Adrenal gland (tissue), 12 donors: ENCODE results near the gene NAA10. TPM values are rescaled to one million over a fixed set of nuclear protein-coding genes. Genes with fewer than 3 reads are reported as not detected.

Experiments used
- DNase-seq, 7 donors: peaks; one replicate each; pipeline ENCODE4 v3.0.0-alpha.2; 2019 to 2020
- H3K27ac ChIP-seq, 5 donors: fragments of 200-600 bp; sonication (generic) in 4 of 5; 1 replicate in 3 of 5; 2 replicates in 2 of 5; pipeline versions ENCODE4 v1.5.1 to v1.8.0; 2016 to 2020; ENCODE audit warnings: mild to moderate bottlenecking in 1 of 5
- H3K27me3 ChIP-seq: fragments of 200-600 bp; 2 replicates; pipeline ENCODE4 v1.8.0; 2021
- H3K36me3 ChIP-seq, 2 donors: fragments of 200-600 bp; replicated peaks in 1 of 2; 1 replicate in 1 of 2; 2 replicates in 1 of 2; pipeline versions ENCODE4 v1.5.1 to v1.8.0; 2018 to 2022
- H3K4me1 ChIP-seq, 2 donors: fragments of 200-600 bp; replicated peaks in 1 of 2; 1 replicate in 1 of 2; 2 replicates in 1 of 2; pipeline versions ENCODE4 v1.5.1 to v1.8.0; 2018 to 2021
- H3K4me3 ChIP-seq, 4 donors: fragments of 200-600 bp; sonication (generic) in 3 of 4; one replicate each; pipeline ENCODE4 v1.5.1; 2016 to 2018
- H3K9me3 ChIP-seq, 3 donors: fragments of 200-600 bp; sonication (generic) in 1 of 3; replicated peaks in 1 of 3; 1 replicate in 2 of 3; 2 replicates in 1 of 3; pipeline versions ENCODE4 v1.5.1 to v1.8.0; 2016 to 2021
- CTCF ChIP-seq, 6 experiments: fragments of 450-650 bp in 4 of 6; fragments of 200-600 bp in 2 of 6; sonication (generic) in 1 of 6; IDR thresholded peaks; 1 replicate in 5 of 6; 2 replicates in 1 of 6; pipeline versions ENCODE4 v1.5.1 to v1.8.0; 2016 to 2021; ENCODE audit warnings: antibody characterized with exemption in 6 of 6, mild to moderate bottlenecking in 2 of 6, moderate library complexity in 1 of 6
- POLR2A ChIP-seq, 2 donors: fragments of 450-650 bp; IDR thresholded peaks; one replicate each; pipeline ENCODE4 v1.6.1; 2017; ENCODE audit warnings: antibody characterized with exemption in 2 of 2, mild to moderate bottlenecking in 2 of 2, moderate library complexity in 1 of 2
- WGBS, 4 donors: extraction: QIAGEN DNeasy Blood & Tissue Kit in 2 of 4; methylation state at CpG; one replicate each; pipeline versions ENCODE4 v1.1.5 to v1.1.7; 2013 to 2017; 5-methylcytosine and 5-hydroxymethylcytosine counted together
- intact Hi-C, 2 donors: fragments of 100-400 bp; cut with DNase I; formaldehyde crosslinking; loops; one replicate each; pipeline versions ENCODE4 v1.14.1 to v1.15.0; 2022 to 2023
- polyA plus RNA-seq, 3 donors: library from polyadenylated mRNA; stranded (reverse); fragments of 200-250 nt in 2 of 3; fragments of 350-450 nt in 1 of 3; fragmentation: Illumina TruSeq in 1 of 3; extraction: RNeasy Lipid Tissue Mini Kit (QIAGEN cat#74804) in 1 of 3; gene quantifications; one replicate each; pipeline ENCODE4 v1.2.3, GENCODE V29; 2013 to 2014
- total RNA-seq, 9 donors: library from RNA; depleted of rRNA in 4 of 9; stranded (reverse); fragments of >200 nt in 4 of 9; fragments of 120-200 nt in 1 of 9; fragmentation: NEBNext Ultra II Directional in 1 of 9; extraction: Animal tissue kit (Norgen Biotek cat#: 25700) in 1 of 9; gene quantifications; one replicate each; pipeline versions ENCODE4 v1.1.0 to v1.2.4, GENCODE V29; 2013 to 2023
- donor health status: healthy with polysubstance abuse.
- donor health status: Bipolar disorder and iron deficiency.
- donor health status: DM: yes; HTN: yes; CAD: no.
- donor health status: DM: no; HTN: no; CAD: no.
- donor health status: DM: no; HTN: no; CAD: no.
- donor health status: DM: yes; HTN: yes; CAD: no.

Gene NAA10
- total and polyA plus RNA-seq, 12 donors: 60.0 to 287 (median 97.8) TPM

GRCh38 chrX:153937056-153937455, 2.2 kb upstream of the NAA10 start:
- no peak for DNase-seq
- no peak overlapping the region for H3K4me3 ChIP-seq
- intact Hi-C loops: no loop called here
- H3K4me1 ChIP-seq: peaks cover 7 to 18% of the 10 kb centered on the region in 2 donors
- no peaks in the 10 kb centered on the region for H3K27me3 ChIP-seq
- H3K9me3 ChIP-seq: no peaks in the 10 kb centered on the region
- 92 to 97% (median 95%) methylated on average over 3 of the region's 3 CpGs for WGBS, 4 donors
- TF ChIP-seq CTCF (IDR thresholded peaks at IDR 0.05): no peak
- TF ChIP-seq POLR2A (IDR thresholded peaks at IDR 0.05): no peak
- H3K27ac ChIP-seq: no peak overlapping the region
- peaks cover 0 to under 1% of the 10 kb centered on the region in 2 donors for H3K36me3 ChIP-seq

- 11 to 23% (median 17%) methylated on average over 9 to 30 of the region's 32 CpGs for WGBS, 4 donors
- no peaks in the 10 kb centered on the region for H3K9me3 ChIP-seq
- H3K4me1 ChIP-seq: peaks cover 7 to 15% of the 10 kb centered on the region in 2 donors
- H3K4me3 ChIP-seq: peak overlapping the region in 1 of 4 donors; percentile 95
- no peaks in the 10 kb centered on the region for H3K27me3 ChIP-seq
- intact Hi-C loops: no loop called here
- TF ChIP-seq CTCF (IDR thresholded peaks at IDR 0.05) (no peak), POLR2A (IDR thresholded peaks at IDR 0.05) (no peak)
- DNase-seq: no peak
- H3K27ac ChIP-seq: peak overlapping the region in 1 of 5 donors; percentile 86
- H3K36me3 ChIP-seq: peaks cover 0 to 17% of the 10 kb centered on the region in 2 donors
Observed at GRCh38 chrX:153935326-153935851, 552 bp upstream of the NAA10 start.

- 1 to 42% (median 10%) methylated on average over 4 to 33 of the region's 33 CpGs for WGBS, 4 donors
- Histone ChIP-seq H3K27ac (peak overlapping the region in 3 of 5 donors; percentile 26 to 86 (median 48)), H3K4me3 (peak overlapping the region in 2 of 4 donors; percentile 22 to 95), H3K4me1 (peaks cover 7 to 20% of the 10 kb centered on the region in 2 donors), H3K27me3 (no peaks in the 10 kb centered on the region), H3K36me3 (peaks cover 0 to 22% of the 10 kb centered on the region in 2 donors), H3K9me3 (no peaks in the 10 kb centered on the region)
- TF ChIP-seq POLR2A (IDR thresholded peaks at IDR 0.05): no peak
- TF ChIP-seq CTCF (IDR thresholded peaks at IDR 0.05): no peak
- intact Hi-C loops: no loop called here
- DNase-seq: no peak
Observed at GRCh38 chrX:153934148-153934761, 582 bp downstream of the NAA10 start.

- peak overlapping the region in 2 of 5 donors; percentile 3 to 86 for H3K27ac ChIP-seq
- no peaks in the 10 kb centered on the region for H3K27me3 ChIP-seq
- H3K9me3 ChIP-seq: no peaks in the 10 kb centered on the region
- no peak for TF ChIP-seq CTCF (IDR thresholded peaks at IDR 0.05)
- TF ChIP-seq POLR2A (IDR thresholded peaks at IDR 0.05): no peak
- H3K4me3 ChIP-seq: peak overlapping the region in 1 of 4 donors; percentile 95
- H3K36me3 ChIP-seq: peaks cover 0 to 22% of the 10 kb centered on the region in 2 donors
- 0 to 35% (median 24%) methylated on average over 2 to 7 of the region's 7 CpGs for WGBS, 4 donors
- intact Hi-C loops: no loop called here
- H3K4me1 ChIP-seq: peaks cover 7 to 25% of the 10 kb centered on the region in 2 donors
- no peak for DNase-seq
Observed at GRCh38 chrX:153933748-153934147, 1.1 kb downstream of the NAA10 start.
